H1 (cell line): Measurements from ENCODE around the gene PI4K2A. TPM values are rescaled to one million over a fixed set of nuclear protein-coding genes. Genes with fewer than 3 reads are reported as not detected.

Experiments
- CHD2 ChIP-seq: IDR thresholded peaks from 2 replicates; pipeline ENCODE4 v1.6.1; 2012; ENCODE audit warnings: low read length, improper control_type of control experiment
- CREB1 ChIP-seq: IDR thresholded peaks from 2 replicates; pipeline ENCODE4 v1.6.1; 2012; ENCODE audit warnings: inconsistent platforms
- CTCF ChIP-seq, 3 experiments: IDR thresholded peaks; 1 replicate in 2 of 3; 2 replicates in 1 of 3; pipeline versions ENCODE4 v1.5.1 to v1.6.1; 2011; ENCODE audit warnings: low read length in 3 of 3, mild to moderate bottlenecking in 3 of 3, inconsistent platforms in 2 of 3, low read depth in 1 of 3, moderate library complexity in 1 of 3; ENCODE audit not compliant: insufficient read depth in 1 of 3; ENCODE audit errors: control extremely low read depth in 1 of 3
- EGR1 ChIP-seq: IDR thresholded peaks from 2 replicates; pipeline ENCODE4 v1.6.1; 2011; ENCODE audit warnings: low read depth, low read length, borderline replicate concordance
- EP300 ChIP-seq, 2 experiments: IDR thresholded peaks; 1 replicate in 1 of 2; 2 replicates in 1 of 2; pipeline ENCODE4 v1.6.1; 2011 to 2012; ENCODE audit warnings: low read depth in 2 of 2, low read length in 2 of 2, mild to moderate bottlenecking in 2 of 2, borderline replicate concordance in 1 of 2, inconsistent platforms in 1 of 2, moderate library complexity in 1 of 2
- GABPA ChIP-seq: IDR thresholded peaks from 2 replicates; pipeline ENCODE4 v1.6.1; 2011; ENCODE audit warnings: mild to moderate bottlenecking, low read length, moderate library complexity, borderline replicate concordance; ENCODE audit not compliant: insufficient read depth
- HDAC2 ChIP-seq, 2 experiments: fragments of 300-600 bp in 1 of 2; sonication (generic) in 1 of 2; IDR thresholded peaks; 2 replicates each; pipeline ENCODE4 v1.6.1; 2011 to 2012; ENCODE audit warnings: low read depth in 2 of 2, low read length in 2 of 2, mild to moderate bottlenecking in 2 of 2, moderate library complexity in 2 of 2, borderline replicate concordance in 1 of 2, inconsistent platforms in 1 of 2
- HDAC6 ChIP-seq: IDR thresholded peaks from one replicate; pipeline ENCODE4 v1.7.1; 2012; ENCODE audit warnings: low read depth, mild to moderate bottlenecking, inconsistent platforms, low read length, moderate library complexity
- KDM1A ChIP-seq: fragments of 200-600, 300-600 bp; sonication (generic); IDR thresholded peaks from 2 replicates; pipeline ENCODE4 v1.7.1; 2016; ENCODE audit warnings: mild to moderate bottlenecking, low read length, borderline replicate concordance
- NANOG ChIP-seq: IDR thresholded peaks from 2 replicates; pipeline ENCODE4 v1.6.1; 2011; ENCODE audit warnings: low read length, low read depth, mild to moderate bottlenecking, inconsistent platforms; ENCODE audit not compliant: insufficient read depth, poor library complexity, severe bottlenecking
- PHF8 ChIP-seq: fragments of 200-600 bp; sonication (generic); conservative IDR thresholded peaks from 2 replicates; pipeline ENCODE4 v1.7.1; 2012; ENCODE audit warnings: low read depth, mild to moderate bottlenecking, inconsistent platforms, low read length, moderate library complexity
- RNF2 ChIP-seq: fragments of 200-900, 300-1000 bp; sonication (generic); IDR thresholded peaks from 2 replicates; pipeline ENCODE4 v1.7.1; 2016; ENCODE audit warnings: borderline replicate concordance, low read depth, mild to moderate bottlenecking, antibody characterized with exemption, low read length; ENCODE audit not compliant: poor library complexity, severe bottlenecking; ENCODE audit errors: missing control alignments
- SRF ChIP-seq: IDR thresholded peaks from 2 replicates; pipeline ENCODE4 v1.6.1; 2011; ENCODE audit warnings: mild to moderate bottlenecking, low read depth, low read length, moderate library complexity
- TAF7 ChIP-seq: optimal IDR thresholded peaks from 2 replicates; pipeline ENCODE3; 2011; ENCODE audit warnings: low read depth, mild to moderate bottlenecking, inconsistent platforms, low read length, moderate library complexity, borderline replicate concordance
- TBP ChIP-seq: IDR thresholded peaks from 2 replicates; pipeline ENCODE4 v1.6.1; 2011; ENCODE audit warnings: low read depth, low read length, improper control_type of control experiment
- TCF12 ChIP-seq: IDR thresholded peaks from 2 replicates; pipeline ENCODE4 v1.6.1; 2011; ENCODE audit warnings: low read depth, mild to moderate bottlenecking, low read length
- TEAD4 ChIP-seq: IDR thresholded peaks from 2 replicates; pipeline ENCODE4 v1.6.1; 2012; ENCODE audit warnings: low read depth, low read length, inconsistent platforms, mixed read lengths
- USF2 ChIP-seq: IDR thresholded peaks from 2 replicates; pipeline ENCODE4 v1.6.1; 2011; ENCODE audit warnings: low read length, improper control_type of control experiment
- polyA plus RNA-seq, 7 experiments: library from polyadenylated mRNA; depleted of rRNA in 3 of 7; stranded (reverse) in 5 of 7; unstranded in 2 of 7; fragments of >200 nt in 5 of 7; fragments of 200-250 nt in 2 of 7; gene quantifications; 1 replicate in 5 of 7; 2 replicates in 1 of 7; 4 replicates in 1 of 7; pipeline versions ENCODE4 v1.2.1 to v1.2.3, GENCODE V29; 2011 to 2013; ENCODE audit warnings: missing spikeins in 2 of 7, mixed read lengths in 2 of 7
- total RNA-seq: library from RNA; stranded (reverse); fragmentation: NEBNext Ultra II Directional; extraction: Animal tissue kit (Norgen Biotek cat#: 25700); gene quantifications from 2 replicates; pipeline ENCODE4 v1.2.1, GENCODE V29; 2021

Gene PI4K2A
- total and polyA plus RNA-seq, 2 of the 8 experiments (the other 6 are each of a cell fraction or from before 2014, with no cell fraction given) = 20.7 to 21.9 TPM

GRCh38 chr10:97708976-97709946 is 68.8 kb downstream of the PI4K2A start (continued):
- TF ChIP-seq CREB1 (no peak), EP300 (IDR thresholded peaks at IDR 0.05; ENCODE audit: borderline replicate concordance in 1 of 2, low read depth in 2 of 2, low read length in 2 of 2) (no peak), CTCF (IDR thresholded peaks at IDR 0.05; ENCODE audit: control extremely low read depth in 1 of 3, insufficient read depth in 1 of 3, low read depth in 1 of 3, low read length in 3 of 3) (peak; percentile 48 to 78 (median 71)), KDM1A (no peak), NANOG (no peak), CHD2 (no peak), EGR1 (no peak), SRF (peak; percentile 53; the same call in 1 of the 2 replicates), TAF7 (no peak), TCF12 (no peak), HDAC6 (no peak), TEAD4 (peak; percentile 91), RNF2 (no peak), USF2 (no peak), GABPA (no peak), TBP (no peak), HDAC2 (IDR thresholded peaks at IDR 0.05; ENCODE audit: borderline replicate concordance in 1 of 2, low read depth in 2 of 2, low read length in 2 of 2) (no peak), PHF8 (no peak)
